AG10803 (cell line): ENCODE measurements around the gene IMP4.
A peak's percentile ranks its signal among the peaks of the same experiment; 100 is the strongest.
"Not testable (repeated sequence)": the region's sequence is repeated elsewhere in the genome, so short reads cannot be mapped to it uniquely, and the experiment has no call there.

Experiments
- DNase-seq: peaks from one replicate; pipeline ENCODE4 v3.0.0; 2010; ENCODE audit warnings: low read depth
- H3K4me3 ChIP-seq: 2 replicates; pipeline ENCODE4 v1.5.1; 2011; ENCODE audit warnings: mild to moderate bottlenecking, low read length, control low read depth
- TF ChIP-seq, protein P1 (sequence below): conservative IDR thresholded peaks from 2 replicates; pipeline ENCODE4 v1.5.1; 2011; ENCODE audit warnings: mild to moderate bottlenecking, low read length, control low read depth, inconsistent platforms

The IMP4 gene

DNA sequence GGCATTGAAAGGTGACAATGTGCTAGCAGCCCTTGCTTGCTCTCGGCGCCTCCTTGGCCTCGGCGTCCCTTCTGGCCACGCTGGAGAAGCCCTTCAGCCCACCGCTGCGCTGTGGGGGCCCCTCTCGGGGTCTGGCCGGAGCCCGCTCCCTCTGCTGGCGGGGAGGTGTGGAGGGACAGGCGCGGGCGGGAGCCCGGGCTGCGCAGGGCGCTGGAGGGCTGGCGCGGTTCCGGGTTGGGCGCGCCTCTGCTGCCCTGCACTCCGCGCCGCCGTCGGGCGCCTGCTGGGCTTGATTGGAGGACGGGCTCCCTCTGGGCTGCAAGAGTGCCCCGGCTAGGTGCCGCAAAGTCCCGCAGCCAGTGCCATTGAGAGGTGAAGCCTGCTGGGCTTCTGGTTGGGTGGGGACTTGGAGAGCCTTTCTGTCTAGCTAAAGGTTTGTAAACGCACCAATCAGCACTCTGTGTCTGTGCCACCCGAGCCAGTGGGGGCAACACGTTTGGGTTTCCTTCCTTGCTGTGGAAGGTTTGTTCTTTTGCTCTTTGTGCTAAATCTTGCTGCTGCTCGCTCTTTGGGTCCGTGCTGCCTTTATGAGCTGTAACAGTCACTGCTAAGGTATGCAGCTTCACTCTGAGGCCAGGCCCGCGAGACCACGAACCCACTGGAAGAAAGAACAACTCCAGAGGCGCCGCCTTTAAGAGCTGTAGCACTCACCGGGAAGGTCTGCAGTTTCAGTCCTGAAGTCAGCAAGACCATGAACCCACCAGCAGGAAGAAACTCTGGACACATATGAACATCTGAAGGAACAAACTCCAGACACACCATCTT, 14.8 kb upstream of the IMP4 start:
- TF ChIP-seq, protein P1, sequence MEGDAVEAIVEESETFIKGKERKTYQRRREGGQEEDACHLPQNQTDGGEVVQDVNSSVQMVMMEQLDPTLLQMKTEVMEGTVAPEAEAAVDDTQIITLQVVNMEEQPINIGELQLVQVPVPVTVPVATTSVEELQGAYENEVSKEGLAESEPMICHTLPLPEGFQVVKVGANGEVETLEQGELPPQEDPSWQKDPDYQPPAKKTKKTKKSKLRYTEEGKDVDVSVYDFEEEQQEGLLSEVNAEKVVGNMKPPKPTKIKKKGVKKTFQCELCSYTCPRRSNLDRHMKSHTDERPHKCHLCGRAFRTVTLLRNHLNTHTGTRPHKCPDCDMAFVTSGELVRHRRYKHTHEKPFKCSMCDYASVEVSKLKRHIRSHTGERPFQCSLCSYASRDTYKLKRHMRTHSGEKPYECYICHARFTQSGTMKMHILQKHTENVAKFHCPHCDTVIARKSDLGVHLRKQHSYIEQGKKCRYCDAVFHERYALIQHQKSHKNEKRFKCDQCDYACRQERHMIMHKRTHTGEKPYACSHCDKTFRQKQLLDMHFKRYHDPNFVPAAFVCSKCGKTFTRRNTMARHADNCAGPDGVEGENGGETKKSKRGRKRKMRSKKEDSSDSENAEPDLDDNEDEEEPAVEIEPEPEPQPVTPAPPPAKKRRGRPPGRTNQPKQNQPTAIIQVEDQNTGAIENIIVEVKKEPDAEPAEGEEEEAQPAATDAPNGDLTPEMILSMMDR: no peak
- no peak overlapping the region for H3K4me3 ChIP-seq
- DNase-seq: peak; percentile 56

DNA sequence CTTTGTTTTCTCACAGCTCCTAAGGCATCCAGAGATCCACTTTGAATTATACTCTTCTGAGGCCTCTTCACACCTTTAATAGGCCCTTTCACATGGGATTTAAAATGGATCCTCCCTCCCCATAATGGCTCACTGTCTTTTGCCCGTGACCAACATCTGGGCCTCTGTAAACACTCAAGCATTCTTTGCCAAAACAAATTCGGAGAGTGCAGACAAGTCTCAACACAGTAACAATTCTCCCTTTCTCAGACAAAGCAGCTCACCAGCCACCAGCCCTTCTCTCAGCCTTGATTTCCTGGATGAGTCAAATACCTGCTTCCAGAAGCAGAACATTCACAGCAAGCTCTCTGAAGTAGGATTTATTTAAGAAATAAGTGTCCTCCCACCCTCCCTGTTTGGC, 14.0 kb upstream of the IMP4 start:
- TF ChIP-seq, protein P1: no peak
- peak; percentile 7 for DNase-seq
- no peak overlapping the region for H3K4me3 ChIP-seq

DNA sequence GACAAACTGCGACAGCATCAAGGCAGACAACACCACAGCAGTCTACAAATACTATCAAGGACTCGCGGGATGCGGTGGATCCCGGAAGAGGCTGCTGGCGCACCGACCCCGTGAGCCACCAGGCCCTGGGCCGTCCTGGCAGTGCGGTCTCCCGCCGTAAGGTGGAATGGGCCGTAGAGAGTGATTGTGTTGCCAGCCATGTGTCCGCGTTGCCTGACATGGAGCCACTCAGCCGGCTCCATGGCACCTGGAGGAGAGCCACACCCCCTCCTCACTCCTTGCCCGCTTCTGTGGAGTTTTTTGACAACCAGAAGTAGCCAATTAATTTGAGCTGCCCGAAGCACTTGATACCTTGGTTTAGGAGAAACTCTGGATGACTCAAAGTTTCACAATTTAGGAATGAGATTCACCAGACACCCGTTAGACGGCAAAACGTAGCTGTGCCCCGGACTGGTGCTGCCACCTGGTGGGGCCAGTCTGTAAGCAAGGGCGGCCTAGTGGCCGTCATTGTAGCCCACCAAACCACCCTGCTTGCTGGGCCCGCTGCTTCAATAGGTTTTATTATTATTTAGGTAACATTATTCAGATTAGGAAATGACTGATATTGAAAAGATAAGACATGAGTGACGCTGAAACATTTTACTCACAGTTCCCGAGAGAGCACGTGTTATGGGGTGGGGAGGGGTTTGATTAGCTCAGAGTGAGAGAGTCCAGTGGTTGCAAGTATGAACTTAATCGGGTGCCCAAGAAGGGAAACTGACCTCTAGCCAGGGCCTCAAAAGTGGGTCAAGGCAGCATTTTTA, 10.2 kb upstream of the IMP4 start:
- TF ChIP-seq, protein P1: peak; percentile 97
- H3K4me3 ChIP-seq: peak overlapping the region; percentile 28
- peak; percentile 80 for DNase-seq

DNA sequence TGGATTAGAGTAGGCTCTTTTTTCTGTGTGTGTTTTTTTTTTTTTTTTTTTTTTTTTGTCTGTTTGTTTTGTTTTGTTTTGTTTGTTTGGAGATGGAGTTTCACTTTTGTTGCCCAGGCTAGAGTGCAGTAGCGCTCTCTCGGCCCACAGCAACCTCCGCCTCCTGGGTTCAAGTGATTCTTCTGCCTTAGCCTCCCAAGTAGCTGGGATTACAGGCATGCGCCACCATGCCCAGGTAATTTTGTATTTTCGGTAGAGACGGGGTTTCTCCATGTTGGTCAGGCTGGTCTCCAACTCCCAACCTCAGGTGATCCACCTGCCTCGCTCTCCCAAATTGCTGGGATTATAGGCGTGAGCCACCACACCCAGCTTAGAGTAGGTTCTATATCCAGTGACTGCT, 9.4 kb upstream of the IMP4 start:
- not testable (repeated sequence) for H3K4me3 ChIP-seq

DNA sequence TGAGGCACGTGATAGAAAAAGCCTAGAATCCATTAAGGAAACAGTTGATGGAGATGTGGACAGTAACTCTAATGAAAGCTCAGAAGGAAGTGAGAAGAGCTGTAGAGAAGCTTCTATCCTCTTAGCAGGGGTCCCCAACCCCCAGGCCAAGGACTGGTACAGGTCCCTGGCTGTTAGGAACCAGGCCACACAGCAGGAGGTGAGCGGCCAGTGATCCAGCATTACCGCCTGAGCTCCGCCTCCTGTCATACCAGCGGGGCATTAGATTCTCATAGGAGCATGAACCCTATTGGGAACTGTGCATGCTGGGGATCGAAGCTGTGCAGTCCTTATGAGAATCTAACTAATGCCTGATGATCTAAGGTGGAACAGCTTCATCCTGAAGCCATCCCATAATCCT, 8.7 kb upstream of the IMP4 start:
- H3K4me3 ChIP-seq: no peak overlapping the region
- DNase-seq: no peak
- TF ChIP-seq, protein P1: no peak

More for the DNA sequence above, 9.4 kb upstream of the IMP4 start:
- DNase-seq: not testable (repeated sequence)

DNA sequence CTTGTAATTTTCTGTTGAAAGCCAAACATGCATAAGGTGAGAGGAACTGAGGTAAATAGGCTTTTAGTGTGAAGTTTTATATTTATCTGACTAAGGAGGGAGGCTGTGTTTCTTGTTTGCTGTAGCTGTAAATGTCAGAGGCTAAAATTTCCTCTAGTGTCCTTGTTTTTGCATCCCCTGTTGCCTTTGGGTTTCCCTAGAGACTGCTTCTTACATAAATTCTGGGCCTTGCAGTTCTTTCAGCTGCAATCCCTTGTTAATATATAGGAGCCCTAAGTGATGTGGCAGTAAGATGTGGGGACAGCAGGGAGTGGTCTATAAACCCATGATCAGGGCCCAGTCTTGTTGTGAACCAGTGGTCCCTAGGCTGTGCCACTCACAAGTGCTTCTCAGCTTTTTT, 7.5 kb upstream of the IMP4 start:
- TF ChIP-seq, protein P1: no peak
- no peak for DNase-seq
- H3K4me3 ChIP-seq: no peak overlapping the region

DNA sequence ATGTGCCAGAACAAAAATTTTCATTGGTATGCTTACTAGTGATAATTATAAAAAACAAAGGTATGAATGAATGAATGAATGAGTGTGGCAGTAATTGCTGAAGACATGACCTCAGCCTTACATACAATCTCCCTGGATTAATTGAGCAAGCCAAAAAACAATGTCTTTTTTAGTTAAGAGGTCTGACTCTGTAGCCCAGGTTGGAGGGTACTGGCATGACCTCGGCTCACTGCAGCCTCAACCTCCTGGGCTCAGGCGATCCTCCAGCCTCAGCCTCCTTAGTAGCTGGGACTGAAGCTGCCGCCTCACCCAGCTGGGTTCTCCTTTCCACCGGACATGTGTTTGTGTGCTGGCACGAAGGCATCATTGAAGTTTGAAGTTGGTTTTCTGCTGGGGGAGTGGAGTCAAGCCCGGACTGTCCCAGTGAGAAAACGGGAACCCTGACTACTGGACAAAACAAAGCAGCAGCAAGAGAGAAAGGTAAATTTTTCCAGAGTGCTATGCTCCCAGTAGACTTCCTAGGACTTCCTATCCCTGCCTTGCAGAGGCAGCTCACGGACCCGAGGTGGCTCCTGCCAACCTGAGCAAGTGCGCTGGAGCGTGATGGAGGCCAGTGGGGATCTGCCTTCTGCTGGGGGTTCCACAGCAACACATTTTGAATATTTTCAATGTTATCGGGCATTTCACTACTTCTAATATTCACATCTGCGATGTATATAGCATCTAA, 6.4 kb upstream of the IMP4 start:
- no peak for DNase-seq
- TF ChIP-seq, protein P1: no peak

More for the DNA sequence above, 6.4 kb upstream of the IMP4 start:
- H3K4me3 ChIP-seq: no peak overlapping the region
